ENCODE measurements around the gene OCA2. TPM values are rescaled to one million over a fixed set of nuclear protein-coding genes. Genes with fewer than 3 reads are reported as not detected.

The OCA2 gene
- total RNA-seq, 1 donor from 2014 or later, result 0.25 TPM

DNA sequence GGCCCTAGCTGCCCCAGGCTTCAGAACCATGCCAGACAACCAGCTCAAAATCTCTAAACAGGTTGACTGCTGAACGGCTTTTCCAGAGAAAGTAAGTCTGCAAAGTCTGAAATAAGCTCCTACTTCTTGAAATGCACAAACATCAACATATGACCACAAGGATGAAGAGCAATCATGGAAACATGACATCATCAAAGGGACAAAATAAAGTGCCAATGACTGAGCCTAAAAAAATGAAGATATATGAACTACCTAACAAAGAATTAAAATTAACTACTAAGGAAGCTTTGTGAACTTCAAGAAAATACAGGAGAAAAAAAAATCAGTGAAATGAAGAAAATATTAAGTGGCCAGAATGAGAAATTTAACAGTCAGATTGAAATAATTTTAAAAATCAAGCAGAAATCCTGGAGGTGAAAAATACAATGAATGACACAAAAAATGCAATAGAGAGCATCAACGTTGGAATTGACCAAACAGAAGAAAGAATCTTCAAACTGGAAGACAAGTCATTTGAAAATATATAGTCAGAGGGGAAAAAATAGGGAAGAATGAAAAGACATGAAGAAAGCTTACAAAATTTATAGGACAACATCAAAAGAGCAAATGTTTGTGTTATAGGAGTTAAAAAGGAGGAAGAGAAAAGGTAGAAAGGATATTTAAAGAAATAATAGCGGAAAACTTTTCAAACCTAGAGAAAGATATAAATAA is 364.2 kb downstream of the OCA2 start:
- TF ChIP-seq POLR2A (IDR thresholded peaks at IDR 0.05) (no peak), POLR2AphosphoS5 (IDR thresholded peaks at IDR 0.05; ENCODE audit: insufficient read depth in 1 of 2, low read depth in 1 of 2) (no peak)
- TF ChIP-seq, protein P1, sequence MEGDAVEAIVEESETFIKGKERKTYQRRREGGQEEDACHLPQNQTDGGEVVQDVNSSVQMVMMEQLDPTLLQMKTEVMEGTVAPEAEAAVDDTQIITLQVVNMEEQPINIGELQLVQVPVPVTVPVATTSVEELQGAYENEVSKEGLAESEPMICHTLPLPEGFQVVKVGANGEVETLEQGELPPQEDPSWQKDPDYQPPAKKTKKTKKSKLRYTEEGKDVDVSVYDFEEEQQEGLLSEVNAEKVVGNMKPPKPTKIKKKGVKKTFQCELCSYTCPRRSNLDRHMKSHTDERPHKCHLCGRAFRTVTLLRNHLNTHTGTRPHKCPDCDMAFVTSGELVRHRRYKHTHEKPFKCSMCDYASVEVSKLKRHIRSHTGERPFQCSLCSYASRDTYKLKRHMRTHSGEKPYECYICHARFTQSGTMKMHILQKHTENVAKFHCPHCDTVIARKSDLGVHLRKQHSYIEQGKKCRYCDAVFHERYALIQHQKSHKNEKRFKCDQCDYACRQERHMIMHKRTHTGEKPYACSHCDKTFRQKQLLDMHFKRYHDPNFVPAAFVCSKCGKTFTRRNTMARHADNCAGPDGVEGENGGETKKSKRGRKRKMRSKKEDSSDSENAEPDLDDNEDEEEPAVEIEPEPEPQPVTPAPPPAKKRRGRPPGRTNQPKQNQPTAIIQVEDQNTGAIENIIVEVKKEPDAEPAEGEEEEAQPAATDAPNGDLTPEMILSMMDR (IDR thresholded peaks at IDR 0.05), result no peak
- no peak for DNase-seq (ENCODE audit: extremely low spot score in 2 of 2)

DNA sequence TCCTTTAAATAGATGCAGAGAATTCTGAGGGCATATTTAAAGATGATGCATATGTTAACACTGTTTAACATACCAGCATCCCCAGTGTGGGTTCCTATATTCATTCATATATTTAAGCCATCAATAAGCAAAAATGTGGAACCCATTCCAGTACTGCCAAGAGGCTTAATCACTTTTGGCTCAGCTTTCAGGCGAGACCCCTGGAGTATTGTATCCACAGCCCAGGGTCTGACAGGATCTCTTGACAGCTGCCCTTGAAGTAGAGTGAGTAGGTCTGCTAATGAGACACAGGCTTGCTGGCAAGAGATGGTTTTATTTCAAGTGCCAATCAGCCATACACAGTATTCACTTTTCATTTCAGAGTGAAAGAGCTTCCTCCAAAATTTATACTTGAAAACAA is 367.3 kb downstream of the OCA2 start:
- TF ChIP-seq POLR2A (IDR thresholded peaks at IDR 0.05) (no peak), POLR2AphosphoS5 (IDR thresholded peaks at IDR 0.05; ENCODE audit: insufficient read depth in 1 of 2, low read depth in 1 of 2) (no peak)
- TF ChIP-seq, protein P1 (IDR thresholded peaks at IDR 0.05), result no peak
- Histone ChIP-seq H3K9me3 (peaks cover 5% of the 10 kb centered on the region), H3K4me3 (no peak overlapping the region), H3K27ac (no peak overlapping the region), H3K4me1 (no peaks in the 10 kb centered on the region), H3K36me3 (no peaks in the 10 kb centered on the region), H3K27me3 (no peaks in the 10 kb centered on the region)
- no peak for DNase-seq (ENCODE audit: extremely low spot score in 2 of 2)
- intact Hi-C loops (cut with DNase I), result no loop called here

More for the DNA sequence above, 364.2 kb downstream of the OCA2 start:
- Histone ChIP-seq H3K9me3 (peaks cover 5% of the 10 kb centered on the region), H3K27ac (no peak overlapping the region), H3K27me3 (no peaks in the 10 kb centered on the region), H3K4me1 (no peaks in the 10 kb centered on the region), H3K4me3 (no peak overlapping the region), H3K36me3 (no peaks in the 10 kb centered on the region)
- intact Hi-C loops (cut with DNase I), result no loop called here

DNA sequence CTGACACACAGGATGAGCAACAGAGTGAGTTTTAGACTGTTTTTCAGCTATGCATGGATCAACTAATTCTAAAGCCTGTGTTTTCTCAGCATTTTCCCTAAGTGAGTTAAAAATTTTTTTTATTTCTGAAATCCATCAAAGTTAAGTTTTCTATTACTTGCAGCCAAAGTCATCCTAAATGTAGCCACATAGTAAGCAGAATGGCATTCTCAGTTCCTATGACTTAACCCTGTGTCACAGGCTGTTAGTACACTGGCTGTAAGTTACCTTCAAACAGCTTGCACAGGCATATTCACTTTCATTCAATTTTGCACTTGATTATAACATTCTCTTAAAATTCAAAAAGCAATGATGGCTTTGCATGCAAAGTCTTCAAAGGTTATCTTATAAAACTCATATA is 368.2 kb downstream of the OCA2 start:
- TF ChIP-seq POLR2A (IDR thresholded peaks at IDR 0.05) (no peak), POLR2AphosphoS5 (IDR thresholded peaks at IDR 0.05; ENCODE audit: insufficient read depth in 1 of 2, low read depth in 1 of 2) (no peak)
- TF ChIP-seq, protein P1 (IDR thresholded peaks at IDR 0.05), result no peak
- intact Hi-C loops (cut with DNase I), result no loop called here
- Histone ChIP-seq H3K4me1 (no peaks in the 10 kb centered on the region), H3K27ac (no peak overlapping the region), H3K27me3 (no peaks in the 10 kb centered on the region), H3K9me3 (peaks cover 5% of the 10 kb centered on the region), H3K4me3 (no peak overlapping the region), H3K36me3 (no peaks in the 10 kb centered on the region)
- no peak for DNase-seq (ENCODE audit: extremely low spot score in 2 of 2)

DNA sequence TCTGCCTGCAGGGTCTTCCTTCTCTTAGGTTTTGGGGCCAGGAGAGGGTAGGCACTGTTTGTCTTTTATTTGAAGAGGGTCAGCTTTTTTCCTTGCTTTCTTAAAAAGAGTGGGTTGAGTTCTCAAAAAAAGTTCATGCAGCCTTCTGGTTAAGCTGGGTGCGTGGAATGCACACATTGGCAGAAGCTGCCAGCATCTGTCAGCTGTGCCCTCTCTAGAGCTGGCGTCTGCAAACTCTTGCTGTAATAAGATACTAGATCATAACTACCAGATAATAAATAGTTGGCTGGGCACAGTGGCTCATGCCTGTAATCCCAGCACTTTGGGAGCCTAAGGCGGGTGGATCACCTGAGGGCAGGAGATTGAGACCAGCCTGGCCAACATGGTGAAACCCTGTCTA is 373.4 kb downstream of the OCA2 start:
- no peaks in the 10 kb centered on the region for H3K4me1 ChIP-seq
- TF ChIP-seq, protein P1 (IDR thresholded peaks at IDR 0.05), result no peak
- TF ChIP-seq POLR2AphosphoS5 (IDR thresholded peaks at IDR 0.05; ENCODE audit: insufficient read depth in 1 of 2, low read depth in 1 of 2) (no peak), POLR2A (IDR thresholded peaks at IDR 0.05) (no peak)
- no peaks in the 10 kb centered on the region for H3K9me3 ChIP-seq
- no peaks in the 10 kb centered on the region for H3K27me3 ChIP-seq
- H3K27ac ChIP-seq, result no peak overlapping the region
- H3K4me3 ChIP-seq, result no peak overlapping the region
- intact Hi-C loops (cut with DNase I), result no loop called here
- no peak for DNase-seq (ENCODE audit: extremely low spot score in 2 of 2)
- no peaks in the 10 kb centered on the region for H3K36me3 ChIP-seq

DNA sequence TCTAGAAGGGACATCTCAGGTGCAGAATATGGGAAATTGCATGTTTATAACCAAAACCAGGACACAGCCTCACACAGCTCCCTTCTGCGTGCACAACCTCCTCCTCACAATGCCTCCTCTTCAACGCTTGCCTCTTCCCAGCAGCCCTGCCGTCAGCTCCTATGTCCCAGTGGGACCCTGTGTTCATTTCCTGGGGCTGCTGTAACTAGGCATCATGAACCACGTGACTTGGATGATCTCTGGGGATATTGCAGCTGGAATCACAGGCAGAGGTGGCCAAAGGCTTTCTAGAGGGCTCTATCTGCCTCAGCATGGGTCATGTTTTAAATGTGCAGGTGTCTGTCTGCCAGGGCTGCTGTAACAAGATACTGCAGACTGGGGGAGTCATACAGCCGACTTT is 375.3 kb downstream of the OCA2 start:
- Histone ChIP-seq H3K4me1 (no peaks in the 10 kb centered on the region), H3K4me3 (no peak overlapping the region), H3K9me3 (no peaks in the 10 kb centered on the region), H3K27me3 (no peaks in the 10 kb centered on the region), H3K27ac (no peak overlapping the region), H3K36me3 (no peaks in the 10 kb centered on the region)
- TF ChIP-seq, protein P1 (IDR thresholded peaks at IDR 0.05), result no peak
- TF ChIP-seq POLR2A (IDR thresholded peaks at IDR 0.05) (no peak), POLR2AphosphoS5 (IDR thresholded peaks at IDR 0.05; ENCODE audit: insufficient read depth in 1 of 2, low read depth in 1 of 2) (no peak)
- no peak for DNase-seq (ENCODE audit: extremely low spot score in 2 of 2)
- intact Hi-C loops (cut with DNase I), result no loop called here

Data from vagina (tissue), 2 donors.